Muscle layer of duodenum (tissue), 2 donors: Measurements from ENCODE around the gene PRKD3.

Experiments used
- H3K27ac ChIP-seq: one replicate; pipeline ENCODE4 v1.7.0; 2013; ENCODE audit warnings: mild to moderate bottlenecking, low read length
- H3K27me3 ChIP-seq: one replicate; pipeline ENCODE4 v1.7.0; 2013; ENCODE audit warnings: low read depth, mild to moderate bottlenecking, control low read depth, low read length
- H3K36me3 ChIP-seq, 2 donors: one replicate each; pipeline ENCODE4 v1.7.0; 2013; ENCODE audit warnings: low read length in 2 of 2, control low read depth in 1 of 2, mild to moderate bottlenecking in 1 of 2; ENCODE audit not compliant: insufficient read depth in 2 of 2, control insufficient read depth in 1 of 2
- H3K4me1 ChIP-seq, 2 donors: one replicate each; pipeline ENCODE4 v1.7.0; 2013; ENCODE audit warnings: low read length in 2 of 2, mild to moderate bottlenecking in 2 of 2, control low read depth in 1 of 2, moderate library complexity in 1 of 2; ENCODE audit not compliant: insufficient read depth in 2 of 2, control insufficient read depth in 1 of 2
- H3K4me3 ChIP-seq, 2 donors: one replicate each; pipeline ENCODE4 v1.7.0; 2013; ENCODE audit warnings: low read length in 2 of 2, low read depth in 1 of 2, mild to moderate bottlenecking in 1 of 2
- H3K9me3 ChIP-seq, 2 donors: one replicate each; pipeline ENCODE4 v1.7.0; 2013; ENCODE audit warnings: low read length in 2 of 2, control low read depth in 1 of 2, mild to moderate bottlenecking in 1 of 2; ENCODE audit not compliant: control insufficient read depth in 1 of 2
- donor health status: healthy.

Gene PRKD3

GRCh38 chr2:37357530-37357929, 32.9 kb upstream of the PRKD3 start:
- no peaks in the 10 kb centered on the region for H3K27me3 ChIP-seq
- H3K36me3 ChIP-seq = no peaks in the 10 kb centered on the region
- H3K4me3 ChIP-seq = no peak overlapping the region
- no peaks in the 10 kb centered on the region for H3K9me3 ChIP-seq
- no peaks in the 10 kb centered on the region for H3K4me1 ChIP-seq
- no peak overlapping the region for H3K27ac ChIP-seq

GRCh38 chr2:37357069-37357468, 32.4 kb upstream of the PRKD3 start:
- Histone ChIP-seq H3K4me1 (no peaks in the 10 kb centered on the region), H3K36me3 (no peaks in the 10 kb centered on the region), H3K27me3 (no peaks in the 10 kb centered on the region), H3K27ac (no peak overlapping the region), H3K9me3 (no peaks in the 10 kb centered on the region), H3K4me3 (no peak overlapping the region)

- Histone ChIP-seq H3K4me3 (no peak overlapping the region), H3K9me3 (no peaks in the 10 kb centered on the region), H3K36me3 (no peaks in the 10 kb centered on the region), H3K27me3 (no peaks in the 10 kb centered on the region), H3K4me1 (no peaks in the 10 kb centered on the region), H3K27ac (no peak overlapping the region)
Measured at GRCh38 chr2:37356299-37356698, 31.7 kb upstream of the PRKD3 start.

GRCh38 chr2:37355735-37356134, 31.1 kb upstream of the PRKD3 start:
- no peaks in the 10 kb centered on the region for H3K9me3 ChIP-seq
- no peaks in the 10 kb centered on the region for H3K4me1 ChIP-seq
- no peaks in the 10 kb centered on the region for H3K36me3 ChIP-seq
- H3K4me3 ChIP-seq = no peak overlapping the region
- H3K27ac ChIP-seq = no peak overlapping the region
- no peaks in the 10 kb centered on the region for H3K27me3 ChIP-seq

GRCh38 chr2:37354531-37354930, 29.9 kb upstream of the PRKD3 start:
- Histone ChIP-seq H3K36me3 (no peaks in the 10 kb centered on the region), H3K4me1 (peaks cover 0 to 5% of the 10 kb centered on the region in 2 donors), H3K27ac (no peak overlapping the region), H3K4me3 (no peak overlapping the region), H3K9me3 (no peaks in the 10 kb centered on the region), H3K27me3 (no peaks in the 10 kb centered on the region)

GRCh38 chr2:37350034-37350433, 25.4 kb upstream of the PRKD3 start:
- Histone ChIP-seq H3K4me1 (peaks cover 0 to 5% of the 10 kb centered on the region in 2 donors), H3K27me3 (no peaks in the 10 kb centered on the region), H3K27ac (no peak overlapping the region), H3K36me3 (no peaks in the 10 kb centered on the region), H3K9me3 (no peaks in the 10 kb centered on the region), H3K4me3 (no peak overlapping the region)

- Histone ChIP-seq H3K27ac (no peak overlapping the region), H3K9me3 (no peaks in the 10 kb centered on the region), H3K27me3 (no peaks in the 10 kb centered on the region), H3K4me3 (no peak overlapping the region), H3K4me1 (peaks cover 2 to 5% of the 10 kb centered on the region in 2 donors), H3K36me3 (no peaks in the 10 kb centered on the region)
Measured at GRCh38 chr2:37349231-37349860, 24.7 kb upstream of the PRKD3 start.

- Histone ChIP-seq H3K9me3 (no peaks in the 10 kb centered on the region), H3K27me3 (no peaks in the 10 kb centered on the region), H3K4me1 (peaks cover 5 to 11% of the 10 kb centered on the region in 2 donors), H3K4me3 (no peak overlapping the region), H3K27ac (no peak overlapping the region), H3K36me3 (no peaks in the 10 kb centered on the region)
Measured at GRCh38 chr2:37348155-37348554, 23.5 kb upstream of the PRKD3 start.

GRCh38 chr2:37344453-37345361, 20.1 kb upstream of the PRKD3 start, which contains the start of gene QPCT:
Gene QPCT (plus strand): TSS chr2:37344630. CDS start chr2:37344732, 102 bp downstream.
- Histone ChIP-seq H3K36me3 (no peaks in the 10 kb centered on the region), H3K4me1 (peaks cover 0 to 11% of the 10 kb centered on the region in 2 donors), H3K27ac (peak within 1 kb of the TSS; percentile 40), H3K9me3 (no peaks in the 10 kb centered on the region), H3K27me3 (no peaks in the 10 kb centered on the region), H3K4me3 (peak within 1 kb of the TSS; percentile 47 to 76)

GRCh38 chr2:37343537-37344434, 19.2 kb upstream of the PRKD3 start:
- Histone ChIP-seq H3K9me3 (no peaks in the 10 kb centered on the region), H3K4me1 (peaks cover 0 to 11% of the 10 kb centered on the region in 2 donors), H3K27ac (peak overlapping the region; percentile 40), H3K36me3 (no peaks in the 10 kb centered on the region), H3K27me3 (no peaks in the 10 kb centered on the region), H3K4me3 (peak overlapping the region; percentile 47 to 76)
